ENCODE results near the gene PARD3. TPM values are rescaled to one million over a fixed set of nuclear protein-coding genes. Genes with fewer than 3 reads are reported as not detected.
A peak's percentile ranks its signal among the peaks of the same experiment; 100 is the strongest.
"Not testable (repeated sequence)": the region's sequence is repeated elsewhere in the genome, so short reads cannot be mapped to it uniquely, and the experiment has no call there.

The PARD3 gene
- polyA plus RNA-seq, 3 donors = 79.3 to 88.4 (median 87.3) TPM

GRCh38 chr10:34748357-34748756 lies 66.7 kb downstream of the PARD3 start:
- DNase-seq (ENCODE audit: low read depth in 3 of 3, low spot score in 2 of 3) = no peak

GRCh38 chr10:34746094-34746493 lies 69.0 kb downstream of the PARD3 start:
- no peak for DNase-seq (ENCODE audit: low read depth in 3 of 3, low spot score in 2 of 3)

- no peak for DNase-seq (ENCODE audit: low read depth in 3 of 3, low spot score in 2 of 3)
Measured at GRCh38 chr10:34745244-34745643, 69.9 kb downstream of the PARD3 start.

- no peak for DNase-seq (ENCODE audit: low read depth in 3 of 3, low spot score in 2 of 3)
Measured at GRCh38 chr10:34744590-34744989, 70.5 kb downstream of the PARD3 start.

- no peak for DNase-seq (ENCODE audit: low read depth in 3 of 3, low spot score in 2 of 3)
Measured at GRCh38 chr10:34743814-34744213, 71.3 kb downstream of the PARD3 start.

GRCh38 chr10:34742456-34742855 lies 72.6 kb downstream of the PARD3 start:
- DNase-seq (ENCODE audit: low read depth in 3 of 3, low spot score in 2 of 3) = no peak

- not testable (repeated sequence) for DNase-seq (ENCODE audit: low read depth in 3 of 3, low spot score in 2 of 3)
Measured at GRCh38 chr10:34741087-34741486, 74.0 kb downstream of the PARD3 start.

- DNase-seq (ENCODE audit: low read depth in 3 of 3, low spot score in 2 of 3) = no peak
Measured at GRCh38 chr10:34740321-34740720, 74.8 kb downstream of the PARD3 start.

- DNase-seq (ENCODE audit: low read depth in 3 of 3, low spot score in 2 of 3) = peak; percentile 86 to 87 (median 87)
Measured at GRCh38 chr10:34739915-34740314, 75.2 kb downstream of the PARD3 start.

GRCh38 chr10:34737772-34738169 lies 77.3 kb downstream of the PARD3 start:
- no peak for DNase-seq (ENCODE audit: low read depth in 3 of 3, low spot score in 2 of 3)

- no peak for DNase-seq (ENCODE audit: low read depth in 3 of 3, low spot score in 2 of 3)
Measured at GRCh38 chr10:34736976-34737771, 77.9 kb downstream of the PARD3 start.

- no peak for DNase-seq (ENCODE audit: low read depth in 3 of 3, low spot score in 2 of 3)
Measured at GRCh38 chr10:34734918-34735317, 80.2 kb downstream of the PARD3 start.

GRCh38 chr10:34732926-34733325 lies 82.2 kb downstream of the PARD3 start:
- no peak for DNase-seq (ENCODE audit: low read depth in 3 of 3, low spot score in 2 of 3)

GRCh38 chr10:34731885-34732701 lies 83.0 kb downstream of the PARD3 start:
- no peak for DNase-seq (ENCODE audit: low read depth in 3 of 3, low spot score in 2 of 3)

GRCh38 chr10:34731213-34731612 lies 83.9 kb downstream of the PARD3 start:
- DNase-seq (ENCODE audit: low read depth in 3 of 3, low spot score in 2 of 3) = no peak

GRCh38 chr10:34730726-34731125 lies 84.4 kb downstream of the PARD3 start:
- DNase-seq (ENCODE audit: low read depth in 3 of 3, low spot score in 2 of 3) = no peak

- no peak for DNase-seq (ENCODE audit: low read depth in 3 of 3, low spot score in 2 of 3)
Measured at GRCh38 chr10:34729619-34730018, 85.5 kb downstream of the PARD3 start.

GRCh38 chr10:34728361-34728760 lies 86.7 kb downstream of the PARD3 start:
- no peak for DNase-seq (ENCODE audit: low read depth in 3 of 3, low spot score in 2 of 3)

GRCh38 chr10:34727595-34728033 lies 87.5 kb downstream of the PARD3 start:
- DNase-seq (ENCODE audit: low read depth in 3 of 3, low spot score in 2 of 3) = no peak

GRCh38 chr10:34726862-34727261 lies 88.2 kb downstream of the PARD3 start:
- DNase-seq (ENCODE audit: low read depth in 3 of 3, low spot score in 2 of 3) = no peak

- DNase-seq (ENCODE audit: low read depth in 3 of 3, low spot score in 2 of 3) = no peak
Measured at GRCh38 chr10:34723750-34724149, 91.3 kb downstream of the PARD3 start.

- no peak for DNase-seq (ENCODE audit: low read depth in 3 of 3, low spot score in 2 of 3)
Measured at GRCh38 chr10:34722404-34722803, 92.7 kb downstream of the PARD3 start.

Data from right renal cortex interstitium (tissue), 3 donors.